GM23338 (cell line): Measurements from ENCODE around the gene PLEKHA7. TPM values are rescaled to one million over a fixed set of nuclear protein-coding genes. Genes with fewer than 3 reads are reported as not detected.

Experiments
- ATAC-seq: fragments of 200-7000 bp; cut with Tn5 transposase; 3 replicates; pipeline ENCODE4 v1.9.1; 2020
- DNase-seq: peaks from one replicate; pipeline ENCODE4 v3.0.0-alpha.2; 2015; ENCODE audit warnings: low spot score
- H2AFZ ChIP-seq: fragments of 200-600 bp; sonication (generic); 2 replicates; pipeline ENCODE4 v1.8.0; 2016; ENCODE audit warnings: antibody characterized with exemption, mild to moderate bottlenecking, moderate library complexity
- H3F3A ChIP-seq: fragments of 200-600 bp; sonication (generic); replicated peaks from 2 replicates; pipeline ENCODE4 v1.8.0; 2017; ENCODE audit warnings: antibody characterized with exemption, mixed run types, low read depth
- H3K27ac ChIP-seq: fragments of 200-600 bp; sonication (generic); 2 replicates; pipeline ENCODE4 v1.6.1; 2016; ENCODE audit warnings: low read depth
- H3K27me3 ChIP-seq: fragments of 200-600 bp; sonication (generic); 2 replicates; pipeline ENCODE4 v1.8.0; 2016; ENCODE audit warnings: mild to moderate bottlenecking, mixed run types, moderate library complexity; ENCODE audit not compliant: insufficient read depth
- H3K36me3 ChIP-seq: fragments of 200-600 bp; sonication (generic); 2 replicates; pipeline ENCODE4 v1.8.0; 2016; ENCODE audit warnings: mild to moderate bottlenecking; ENCODE audit not compliant: insufficient read depth
- H3K4me1 ChIP-seq: fragments of 200-600 bp; sonication (generic); 2 replicates; pipeline ENCODE4 v1.8.0; 2016; ENCODE audit warnings: mild to moderate bottlenecking, moderate library complexity; ENCODE audit not compliant: insufficient read depth
- H3K4me2 ChIP-seq: fragments of 200-600 bp; sonication (generic); 2 replicates; pipeline ENCODE4 v1.7.1; 2017; ENCODE audit warnings: mixed run types
- H3K4me3 ChIP-seq: fragments of 200-600 bp; sonication (generic); 2 replicates; pipeline ENCODE4 v1.6.1; 2016; ENCODE audit warnings: mixed run types
- H3K79me2 ChIP-seq: fragments of 200-600 bp; sonication (generic); replicated peaks from 2 replicates; pipeline ENCODE4 v1.8.0; 2017; ENCODE audit warnings: mild to moderate bottlenecking; ENCODE audit not compliant: insufficient read depth
- H3K9me2 ChIP-seq: fragments of 200-600 bp; sonication (generic); 2 replicates; pipeline ENCODE4 v1.8.0; 2017; ENCODE audit not compliant: insufficient read depth
- H4K20me1 ChIP-seq: fragments of 200-600 bp; sonication (generic); replicated peaks from 2 replicates; pipeline ENCODE4 v1.8.0; 2017; ENCODE audit warnings: mild to moderate bottlenecking; ENCODE audit not compliant: insufficient read depth
- H3K27ac Mint-ChIP-seq: 2 replicates; pipeline ENCODE4 v1.8.0; 2020; ENCODE audit warnings: inconsistent platforms, mild to moderate bottlenecking, moderate library complexity, mixed read lengths
- H3K27me3 Mint-ChIP-seq: 3 replicates; pipeline ENCODE4 v1.8.0; 2022; ENCODE audit warnings: low read depth, mild to moderate bottlenecking, moderate library complexity, mixed read lengths, inconsistent platforms; ENCODE audit not compliant: insufficient read depth, poor library complexity
- H3K36me3 Mint-ChIP-seq: 3 replicates; pipeline ENCODE4 v1.8.0; 2021; ENCODE audit warnings: low read depth, mild to moderate bottlenecking, inconsistent platforms, moderate library complexity, mixed read lengths
- H3K4me1 Mint-ChIP-seq: 3 replicates; pipeline ENCODE4 v1.8.0; 2020; ENCODE audit warnings: mild to moderate bottlenecking, inconsistent platforms, mixed read lengths
- H3K4me3 Mint-ChIP-seq: 3 replicates; pipeline ENCODE4 v1.8.0; 2021; ENCODE audit warnings: moderate library complexity, mild to moderate bottlenecking, inconsistent platforms, mixed read lengths
- H3K9me3 Mint-ChIP-seq: 3 replicates; pipeline ENCODE4 v1.8.0; 2020; ENCODE audit warnings: moderate library complexity, mild to moderate bottlenecking, inconsistent platforms, mixed read lengths
- CREB1 ChIP-seq: fragments of 250-450 bp; sonication (Bioruptor Pico); IDR thresholded peaks from 2 replicates; pipeline ENCODE4 v1.5.0; 2020; ENCODE audit warnings: low read depth, mild to moderate bottlenecking, moderate library complexity
- ETS1 ChIP-seq: IDR thresholded peaks from 2 replicates; pipeline ENCODE4 v1.6.1; 2016; ENCODE audit warnings: antibody characterized with exemption
- EZH2 ChIP-seq: fragments of 200-600 bp; sonication (generic); IDR thresholded peaks from one replicate; pipeline ENCODE4 v1.8.0; 2017; ENCODE audit warnings: antibody characterized with exemption, mild to moderate bottlenecking, low read depth; ENCODE audit not compliant: unreplicated experiment
- EZH2phosphoT487 ChIP-seq: fragments of 200-600 bp; sonication (generic); IDR thresholded peaks from one replicate; pipeline ENCODE4 v1.8.1; 2018; ENCODE audit warnings: antibody characterized with exemption; ENCODE audit not compliant: unreplicated experiment
- JUNB ChIP-seq: IDR thresholded peaks from one replicate; pipeline ENCODE4 v1.6.1; 2016; ENCODE audit warnings: antibody characterized with exemption; ENCODE audit not compliant: unreplicated experiment
- NANOG ChIP-seq: IDR thresholded peaks from 2 replicates; pipeline ENCODE4 v1.6.1; 2016; ENCODE audit warnings: antibody characterized with exemption, borderline replicate concordance
- POLR2AphosphoS5 ChIP-seq: IDR thresholded peaks from 2 replicates; pipeline ENCODE4 v1.6.1; 2016; ENCODE audit warnings: antibody characterized with exemption, low read depth
- REST ChIP-seq: IDR thresholded peaks from one replicate; pipeline ENCODE4 v1.6.1; 2018; ENCODE audit warnings: antibody characterized with exemption; ENCODE audit not compliant: unreplicated experiment
- STAT1 ChIP-seq: IDR thresholded peaks from one replicate; pipeline ENCODE4 v1.6.1; 2016; ENCODE audit warnings: antibody characterized with exemption; ENCODE audit not compliant: unreplicated experiment
- ZNF114 ChIP-seq: fragments of 250-450 bp; sonication (Bioruptor Pico); IDR thresholded peaks from 2 replicates; pipeline ENCODE4 v1.5.0; 2020; ENCODE audit warnings: mild to moderate bottlenecking, moderate library complexity
- ZNF331 ChIP-seq: fragments of 250-450 bp; sonication (Bioruptor Pico); IDR thresholded peaks from 2 replicates; pipeline ENCODE4 v1.5.0; 2020; ENCODE audit warnings: low read depth, mild to moderate bottlenecking, moderate library complexity
- ZNF462 ChIP-seq: fragments of 250-450 bp; sonication (Bioruptor Pico); IDR thresholded peaks from 2 replicates; pipeline ENCODE4 v1.5.0; 2020; ENCODE audit warnings: mild to moderate bottlenecking, moderate library complexity
- polyA plus RNA-seq: library from polyadenylated mRNA; unstranded; fragments of >200 nt; fragmentation: Nextera tagmentation; extraction: Ambion mirVana; gene quantifications from 2 replicates; pipeline ENCODE4 v1.2.1, GENCODE V29; 2016
- total RNA-seq: library from RNA; depleted of rRNA; stranded (reverse); fragments of >200 nt; shearing (Covaris generic); gene quantifications from 2 replicates; pipeline ENCODE4 v1.2.3, GENCODE V29; 2014
- TF ChIP-seq, protein P1 (sequence below), 2 experiments: fragments of 200-600 bp in 1 of 2; sonication (generic) in 1 of 2; conservative IDR thresholded peaks; 2 replicates each; pipeline versions ENCODE4 v1.5.1 to v1.6.1; 2016 to 2017; ENCODE audit warnings: antibody characterized with exemption in 2 of 2, low read depth in 2 of 2, mild to moderate bottlenecking in 2 of 2, moderate library complexity in 1 of 2

Gene PLEKHA7
- total and polyA plus RNA-seq, 2 experiments from 2014 or later, result 9.7 to 15.8 TPM

- Mint-ChIP-seq H3K4me1 (no peaks in the 10 kb centered on the region), H3K27me3 (peaks cover 3% of the 10 kb centered on the region), H3K4me3 (no peak overlapping the region), H3K27ac (no peak overlapping the region), H3K9me3 (no peaks in the 10 kb centered on the region), H3K36me3 (peaks cover 32% of the 10 kb centered on the region)
- Histone ChIP-seq H3K4me1 (no peaks in the 10 kb centered on the region), H3K9me2 (no peaks in the 10 kb centered on the region), H3F3A (no peaks in the 10 kb centered on the region), H4K20me1 (no peaks in the 10 kb centered on the region; the same call in 1 of the 2 replicates), H3K4me3 (no peak overlapping the region), H3K4me2 (no peak overlapping the region), H3K27ac (no peak overlapping the region), H3K27me3 (no peaks in the 10 kb centered on the region), H3K79me2 (no peaks in the 10 kb centered on the region), H3K36me3 (peaks cover 13% of the 10 kb centered on the region; the same call in 1 of the 2 replicates), H2AFZ (no peak overlapping the region)
- no peak for ATAC-seq
- TF ChIP-seq ETS1 (no peak), NANOG (no peak), POLR2AphosphoS5 (no peak), EZH2phosphoT487 (no peak), REST (no peak), ZNF331 (CRISPR knock-in tag) (no peak), JUNB (no peak), EZH2 (no peak), CREB1 (CRISPR knock-in tag) (no peak), STAT1 (no peak), ZNF114 (no peak), ZNF462 (CRISPR knock-in tag) (no peak)
- TF ChIP-seq, protein P1, sequence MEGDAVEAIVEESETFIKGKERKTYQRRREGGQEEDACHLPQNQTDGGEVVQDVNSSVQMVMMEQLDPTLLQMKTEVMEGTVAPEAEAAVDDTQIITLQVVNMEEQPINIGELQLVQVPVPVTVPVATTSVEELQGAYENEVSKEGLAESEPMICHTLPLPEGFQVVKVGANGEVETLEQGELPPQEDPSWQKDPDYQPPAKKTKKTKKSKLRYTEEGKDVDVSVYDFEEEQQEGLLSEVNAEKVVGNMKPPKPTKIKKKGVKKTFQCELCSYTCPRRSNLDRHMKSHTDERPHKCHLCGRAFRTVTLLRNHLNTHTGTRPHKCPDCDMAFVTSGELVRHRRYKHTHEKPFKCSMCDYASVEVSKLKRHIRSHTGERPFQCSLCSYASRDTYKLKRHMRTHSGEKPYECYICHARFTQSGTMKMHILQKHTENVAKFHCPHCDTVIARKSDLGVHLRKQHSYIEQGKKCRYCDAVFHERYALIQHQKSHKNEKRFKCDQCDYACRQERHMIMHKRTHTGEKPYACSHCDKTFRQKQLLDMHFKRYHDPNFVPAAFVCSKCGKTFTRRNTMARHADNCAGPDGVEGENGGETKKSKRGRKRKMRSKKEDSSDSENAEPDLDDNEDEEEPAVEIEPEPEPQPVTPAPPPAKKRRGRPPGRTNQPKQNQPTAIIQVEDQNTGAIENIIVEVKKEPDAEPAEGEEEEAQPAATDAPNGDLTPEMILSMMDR (conservative IDR thresholded peaks at IDR 0.05; ENCODE audit: low read depth in 2 of 2), result no peak
- DNase-seq, result no peak
These were observed 254.2 kb downstream of the PLEKHA7 start for GRCh38 chr11:16759857-16760508.
